Measurements from ENCODE around the gene KIAA0232. TPM values are rescaled to one million over a fixed set of nuclear protein-coding genes. Genes with fewer than 3 reads are reported as not detected.
"Not testable (repeated sequence)": the region's sequence is repeated elsewhere in the genome, so short reads cannot be mapped to it uniquely, and the experiment has no call there.

Gene KIAA0232
- total RNA-seq, 4 donors from 2014 or later, result 19.2 to 52.1 (median 24.6) TPM

- no peak overlapping the region for H3K4me3 ChIP-seq (ENCODE audit: low read depth, poor library complexity, severe bottlenecking)
- WGBS, 2 donors, result 80 to 91% methylated on average over 9 of the region's 9 CpGs
- DNase-seq (ENCODE audit: low spot score in 2 of 2), result no peak
- intact Hi-C loops (cut with DNase I; ENCODE audit: low total_unique reads), result no loop called here
- TF ChIP-seq POLR2A (IDR thresholded peaks at IDR 0.05), result no peak
- no peak for TF ChIP-seq CTCF (IDR thresholded peaks at IDR 0.05)
Observed at GRCh38 chr4:6753891-6754290, 28.6 kb upstream of the KIAA0232 start.

GRCh38 chr4:6754481-6755087 lies 27.9 kb upstream of the KIAA0232 start:
- no peak for DNase-seq (ENCODE audit: low spot score in 2 of 2)
- TF ChIP-seq CTCF (IDR thresholded peaks at IDR 0.05) (no peak), POLR2A (IDR thresholded peaks at IDR 0.05) (no peak)
- intact Hi-C loops (cut with DNase I; ENCODE audit: low total_unique reads), result no loop called here
- WGBS, 2 donors, result 89 to 95% methylated on average over 3 of the region's 3 CpGs
- H3K4me3 ChIP-seq (ENCODE audit: low read depth, poor library complexity, severe bottlenecking), result no peak overlapping the region

GRCh38 chr4:6755088-6755753 lies 27.3 kb upstream of the KIAA0232 start:
- no peak for DNase-seq (ENCODE audit: low spot score in 2 of 2)
- intact Hi-C loops (cut with DNase I; ENCODE audit: low total_unique reads), result no loop called here
- WGBS, 2 donors, result 71 to 72% methylated on average over 5 of the region's 5 CpGs
- no peak overlapping the region for H3K4me3 ChIP-seq (ENCODE audit: low read depth, poor library complexity, severe bottlenecking)
- TF ChIP-seq POLR2A (IDR thresholded peaks at IDR 0.05) (no peak), CTCF (IDR thresholded peaks at IDR 0.05) (no peak)

- intact Hi-C loops (cut with DNase I; ENCODE audit: low total_unique reads); H3K4me3 ChIP-seq (ENCODE audit: low read depth, poor library complexity, severe bottlenecking); DNase-seq (ENCODE audit: low spot score in 2 of 2): not testable (repeated sequence)
- 78 to 94% methylated on average over 2 to 4 of the region's 6 CpGs for WGBS, 2 donors
Observed at GRCh38 chr4:6756345-6756744, 26.2 kb upstream of the KIAA0232 start.

- WGBS, 2 donors, result 68 to 81% methylated on average over 4 of the region's 4 CpGs
- no peak overlapping the region for H3K4me3 ChIP-seq (ENCODE audit: low read depth, poor library complexity, severe bottlenecking)
- no peak for DNase-seq (ENCODE audit: low spot score in 2 of 2)
- intact Hi-C loops (cut with DNase I; ENCODE audit: low total_unique reads), result no loop called here
- TF ChIP-seq CTCF (IDR thresholded peaks at IDR 0.05), result no peak
- no peak for TF ChIP-seq POLR2A (IDR thresholded peaks at IDR 0.05)
Observed at GRCh38 chr4:6758728-6759127, 23.8 kb upstream of the KIAA0232 start.

- DNase-seq (ENCODE audit: low spot score in 2 of 2), result no peak
- TF ChIP-seq POLR2A (IDR thresholded peaks at IDR 0.05) (no peak), CTCF (IDR thresholded peaks at IDR 0.05) (no peak)
- WGBS, 2 donors, result 94 to 96% methylated on average over 9 of the region's 9 CpGs
- H3K4me3 ChIP-seq (ENCODE audit: low read depth, poor library complexity, severe bottlenecking), result no peak overlapping the region
- intact Hi-C loops (cut with DNase I; ENCODE audit: low total_unique reads), result no loop called here
Observed at GRCh38 chr4:6760865-6761264, 21.7 kb upstream of the KIAA0232 start.
